ENCODE measurements around the gene NDRG2. TPM values are rescaled to one million over a fixed set of nuclear protein-coding genes. Genes with fewer than 3 reads are reported as not detected.
A peak's percentile ranks its signal among the peaks of the same experiment; 100 is the strongest.

NDRG2 gene
- total and polyA plus RNA-seq, 9 of the 15 experiments (the other 6 are each of a cell fraction or from before 2014, with no cell fraction given): 10.1 to 105 (median 41.0) TPM

GRCh38 chr14:20989787-20990600 lies 34.9 kb downstream of the NDRG2 start, which contains the start of gene METTL17 (continued):
- peak; percentile 59 for TF ChIP-seq E2F8 (IDR thresholded peaks at IDR 0.05; ENCODE audit: low read depth, partially characterized antibody)
- TF ChIP-seq RAD21 (CRISPR knock-in tag; conservative IDR thresholded peaks at IDR 0.05 in 1 of 2, IDR thresholded peaks at IDR 0.05 in 1 of 2): peak in 1 of 2 experiments; percentile 37; a peak in 2 of 4 replicates
- TF ChIP-seq YY1 (IDR thresholded peaks at IDR 0.05; ENCODE audit: borderline replicate concordance in 1 of 3, control insufficient read depth in 1 of 3, extremely low read depth in 1 of 3, insufficient read depth in 3 of 3, insufficient read length in 1 of 3, insufficient replicate concordance in 2 of 3, low read depth in 1 of 3, low read length in 2 of 3): peak; percentile 38 to 94 (median 88)
- TF ChIP-seq MIER1 (IDR thresholded peaks at IDR 0.05; ENCODE audit: low read depth): no peak
- TF ChIP-seq RBM14 (IDR thresholded peaks at IDR 0.05; ENCODE audit: borderline replicate concordance, insufficient read depth, low read depth, low read length): no peak
- TF ChIP-seq HMG20B (CRISPR knock-in tag; IDR thresholded peaks at IDR 0.05): no peak
- peak; percentile 58 for TF ChIP-seq MTA2 (IDR thresholded peaks at IDR 0.05; ENCODE audit: low read depth)
- TF ChIP-seq, protein P1, sequence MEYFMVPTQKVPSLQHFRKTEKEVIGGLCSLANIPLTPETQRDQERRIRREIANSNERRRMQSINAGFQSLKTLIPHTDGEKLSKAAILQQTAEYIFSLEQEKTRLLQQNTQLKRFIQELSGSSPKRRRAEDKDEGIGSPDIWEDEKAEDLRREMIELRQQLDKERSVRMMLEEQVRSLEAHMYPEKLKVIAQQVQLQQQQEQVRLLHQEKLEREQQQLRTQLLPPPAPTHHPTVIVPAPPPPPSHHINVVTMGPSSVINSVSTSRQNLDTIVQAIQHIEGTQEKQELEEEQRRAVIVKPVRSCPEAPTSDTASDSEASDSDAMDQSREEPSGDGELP (CRISPR knock-in tag; IDR thresholded peaks at IDR 0.05; ENCODE audit: borderline replicate concordance): peak; percentile 50; the same call in 1 of the 2 replicates
- TF ChIP-seq, protein P2, sequence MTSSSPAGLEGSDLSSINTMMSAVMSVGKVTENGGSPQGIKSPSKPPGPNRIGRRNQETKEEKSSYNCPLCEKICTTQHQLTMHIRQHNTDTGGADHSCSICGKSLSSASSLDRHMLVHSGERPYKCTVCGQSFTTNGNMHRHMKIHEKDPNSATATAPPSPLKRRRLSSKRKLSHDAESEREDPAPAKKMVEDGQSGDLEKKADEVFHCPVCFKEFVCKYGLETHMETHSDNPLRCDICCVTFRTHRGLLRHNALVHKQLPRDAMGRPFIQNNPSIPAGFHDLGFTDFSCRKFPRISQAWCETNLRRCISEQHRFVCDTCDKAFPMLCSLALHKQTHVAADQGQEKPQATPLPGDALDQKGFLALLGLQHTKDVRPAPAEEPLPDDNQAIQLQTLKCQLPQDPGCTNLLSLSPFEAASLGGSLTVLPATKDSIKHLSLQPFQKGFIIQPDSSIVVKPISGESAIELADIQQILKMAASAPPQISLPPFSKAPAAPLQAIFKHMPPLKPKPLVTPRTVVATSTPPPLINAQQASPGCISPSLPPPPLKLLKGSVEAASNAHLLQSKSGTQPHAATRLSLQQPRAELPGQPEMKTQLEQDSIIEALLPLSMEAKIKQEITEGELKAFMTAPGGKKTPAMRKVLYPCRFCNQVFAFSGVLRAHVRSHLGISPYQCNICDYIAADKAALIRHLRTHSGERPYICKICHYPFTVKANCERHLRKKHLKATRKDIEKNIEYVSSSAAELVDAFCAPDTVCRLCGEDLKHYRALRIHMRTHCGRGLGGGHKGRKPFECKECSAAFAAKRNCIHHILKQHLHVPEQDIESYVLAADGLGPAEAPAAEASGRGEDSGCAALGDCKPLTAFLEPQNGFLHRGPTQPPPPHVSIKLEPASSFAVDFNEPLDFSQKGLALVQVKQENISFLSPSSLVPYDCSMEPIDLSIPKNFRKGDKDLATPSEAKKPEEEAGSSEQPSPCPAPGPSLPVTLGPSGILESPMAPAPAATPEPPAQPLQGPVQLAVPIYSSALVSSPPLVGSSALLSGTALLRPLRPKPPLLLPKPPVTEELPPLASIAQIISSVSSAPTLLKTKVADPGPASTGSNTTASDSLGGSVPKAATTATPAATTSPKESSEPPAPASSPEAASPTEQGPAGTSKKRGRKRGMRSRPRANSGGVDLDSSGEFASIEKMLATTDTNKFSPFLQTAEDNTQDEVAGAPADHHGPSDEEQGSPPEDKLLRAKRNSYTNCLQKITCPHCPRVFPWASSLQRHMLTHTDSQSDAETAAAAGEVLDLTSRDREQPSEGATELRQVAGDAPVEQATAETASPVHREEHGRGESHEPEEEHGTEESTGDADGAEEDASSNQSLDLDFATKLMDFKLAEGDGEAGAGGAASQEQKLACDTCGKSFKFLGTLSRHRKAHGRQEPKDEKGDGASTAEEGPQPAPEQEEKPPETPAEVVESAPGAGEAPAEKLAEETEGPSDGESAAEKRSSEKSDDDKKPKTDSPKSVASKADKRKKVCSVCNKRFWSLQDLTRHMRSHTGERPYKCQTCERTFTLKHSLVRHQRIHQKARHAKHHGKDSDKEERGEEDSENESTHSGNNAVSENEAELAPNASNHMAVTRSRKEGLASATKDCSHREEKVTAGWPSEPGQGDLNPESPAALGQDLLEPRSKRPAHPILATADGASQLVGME (CRISPR knock-in tag; IDR thresholded peaks at IDR 0.05): 0 out of 2 replicates have a peak, but pooled peaks have one; percentile 11
- TF ChIP-seq HOMEZ (CRISPR knock-in tag; IDR thresholded peaks at IDR 0.05): no peak
- TF ChIP-seq ATF4 (CRISPR knock-in tag; IDR thresholded peaks at IDR 0.05): no peak
- TF ChIP-seq POLR3G (IDR thresholded peaks at IDR 0.05; ENCODE audit: extremely low read depth, insufficient read length, insufficient replicate concordance): no peak

Data from K562 (cell line).